HG03095 (cell line): ENCODE data around the gene EBLN2.

ENCODE experiments used
- ATAC-seq: cut with Tn5 transposase; IDR thresholded peaks from one replicate; pipeline ENCODE4 v1.9.1; 2021; ENCODE audit warnings: moderate library complexity; ENCODE audit not compliant: unreplicated experiment

Gene EBLN2

DNA sequence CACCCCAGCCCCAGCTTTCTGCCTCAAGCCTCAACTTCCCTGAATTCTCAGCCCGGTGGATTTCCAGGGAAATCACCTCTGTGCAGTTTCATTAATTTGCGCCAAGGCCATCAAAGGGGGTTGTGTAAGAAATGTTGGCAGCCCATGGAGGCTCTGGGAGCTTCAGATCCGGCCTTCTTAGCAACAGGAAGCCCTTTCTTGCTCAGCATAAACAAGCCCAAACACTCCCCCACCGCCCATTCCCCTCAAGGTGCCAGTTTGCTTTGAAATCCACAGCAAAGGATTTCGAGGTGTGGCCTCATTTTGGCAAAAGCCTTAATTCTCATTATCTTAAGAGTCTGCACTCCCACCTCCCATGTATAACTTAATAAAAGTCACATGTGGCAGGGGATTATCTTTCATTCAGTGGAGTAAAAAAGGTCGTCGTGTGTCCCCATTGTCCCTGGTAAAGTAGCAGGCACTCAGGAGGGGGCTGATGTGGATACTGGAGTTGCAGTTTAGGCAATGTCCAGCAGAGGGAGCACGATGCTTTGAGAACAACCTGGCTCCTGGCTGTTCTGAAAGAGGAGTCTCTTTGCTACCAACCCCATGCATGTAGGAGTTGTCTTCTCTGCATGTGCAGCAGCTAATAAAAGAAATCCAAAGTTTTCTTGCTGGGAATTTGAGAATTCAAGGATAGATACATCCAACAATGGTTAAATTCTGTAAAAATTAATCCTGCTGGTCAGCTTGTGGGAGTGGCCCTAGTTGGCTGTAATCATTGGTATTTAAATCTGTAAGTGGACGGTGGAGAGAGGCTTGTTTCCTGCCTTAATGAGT is 39.5 kb downstream of the EBLN2 start:
- ATAC-seq = peak; percentile 83

DNA sequence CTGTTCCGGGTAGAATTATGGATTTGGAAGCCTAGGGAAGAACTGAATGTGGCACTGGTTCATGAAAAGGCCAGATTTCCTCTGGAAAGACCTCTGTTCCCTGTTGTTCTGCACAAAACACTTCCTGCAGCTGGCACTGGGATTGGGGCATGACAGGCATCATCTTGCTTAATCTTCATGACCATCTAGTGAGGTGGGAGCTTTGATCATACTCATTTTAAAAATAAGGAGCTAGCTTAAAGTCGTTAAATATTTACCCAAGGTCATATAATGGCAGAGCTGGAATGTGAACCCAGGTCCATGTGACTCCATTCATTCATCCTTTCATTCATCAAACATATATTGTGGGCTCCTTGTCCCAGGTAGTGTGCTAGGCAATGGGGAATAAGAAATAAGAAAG is 40.4 kb downstream of the EBLN2 start:
- ATAC-seq = no peak

DNA sequence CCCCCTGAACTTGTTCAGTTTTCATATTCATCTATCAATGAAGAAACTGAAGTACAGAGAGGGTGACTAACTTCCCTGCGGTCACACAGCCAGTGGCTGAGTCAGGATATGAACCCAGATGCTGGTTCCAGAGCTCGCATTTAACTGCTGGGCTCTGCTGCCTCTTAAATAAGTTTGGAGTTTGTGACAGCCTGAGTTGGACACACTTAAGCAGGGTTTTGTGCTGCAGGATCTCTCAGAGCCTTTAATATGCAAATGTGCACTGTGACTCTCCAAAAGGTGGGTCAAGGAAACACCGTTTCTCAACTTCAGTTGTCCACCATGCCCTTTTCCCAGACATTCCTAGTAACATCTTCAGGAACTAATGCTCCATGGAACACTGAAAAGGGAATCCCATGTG is 45.8 kb downstream of the EBLN2 start:
- ATAC-seq = no peak

DNA sequence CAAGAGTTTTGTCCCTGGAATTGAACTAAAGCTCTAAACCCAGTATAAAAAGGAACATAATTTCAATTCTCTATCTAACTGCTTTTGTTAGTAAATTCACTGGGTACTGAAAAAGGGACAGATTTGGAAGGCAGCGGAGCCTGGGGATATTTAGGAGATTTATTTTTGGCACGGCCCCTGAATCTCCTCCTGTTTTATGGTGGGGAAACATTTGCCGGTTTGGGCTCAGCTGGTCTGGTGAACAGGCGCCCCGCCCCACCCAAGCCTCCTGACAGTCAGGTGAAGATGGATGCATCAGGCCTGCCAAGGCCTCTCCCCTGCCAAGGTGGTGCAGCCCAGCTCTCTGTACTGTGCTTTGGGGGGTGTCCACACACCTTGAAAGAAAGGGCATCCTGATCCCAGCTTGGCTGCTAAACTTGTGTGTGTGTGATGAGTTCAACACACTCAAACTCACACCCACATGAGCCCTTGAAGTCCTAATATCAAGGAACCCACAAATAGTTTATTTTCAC is 46.3 kb downstream of the EBLN2 start:
- ATAC-seq = no peak

DNA sequence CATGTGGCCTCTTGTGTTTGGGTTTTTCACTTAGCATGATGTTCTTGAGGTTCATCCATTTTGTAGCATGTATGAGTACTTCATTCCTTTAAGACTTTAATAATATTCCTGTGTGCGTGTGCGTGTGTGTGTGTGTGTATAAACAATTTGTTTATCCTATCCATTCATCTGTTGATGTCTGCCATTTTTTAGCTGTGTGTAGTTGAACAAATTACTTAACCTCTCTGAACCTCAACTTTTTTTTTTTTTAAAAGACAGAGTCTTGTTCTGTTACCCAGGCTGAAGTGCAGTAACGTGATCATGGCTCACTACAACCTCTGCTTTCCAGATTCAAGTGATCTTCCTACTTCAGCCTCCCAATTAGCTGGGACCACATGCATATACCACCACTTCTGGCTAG is 47.3 kb downstream of the EBLN2 start:
- ATAC-seq = no peak

DNA sequence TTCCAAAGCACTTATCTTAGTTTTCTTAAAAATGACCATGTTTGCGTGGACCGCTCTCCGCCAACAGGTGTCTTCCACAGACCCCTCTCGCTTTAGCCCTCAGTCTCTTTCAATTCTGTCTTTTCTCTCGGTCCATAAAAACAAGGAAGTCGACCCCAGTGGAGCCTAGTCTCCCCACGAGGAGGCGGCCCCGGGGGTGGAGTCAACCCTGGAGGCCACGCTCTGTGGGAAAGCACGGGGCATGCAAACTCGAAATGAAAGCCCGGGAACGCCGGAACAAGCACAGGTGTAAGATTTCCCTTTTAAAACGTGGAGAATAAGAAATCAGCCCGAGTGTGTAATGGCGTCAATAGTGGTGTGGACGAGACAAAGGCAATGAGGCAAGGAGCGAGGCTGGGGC is 49.1 kb downstream of the EBLN2 start:
- no peak for ATAC-seq
